Caco-2 (cell line): Measurements from ENCODE around the gene LMTK2. TPM values are rescaled to one million over a fixed set of nuclear protein-coding genes. Genes with fewer than 3 reads are reported as not detected.

Source experiments
- BruUV-seq: library from RNA; stranded (reverse); fragments of 400-500 nt; replicated peaks from 2 replicates; lab custom pipeline; 2021; lab: Mats Ljungman, UMichigan
- CTCF ChIA-PET: fragments of 300-600 bp; sonication (Branson Sonifier 250); formaldehyde crosslinking; loops from one replicate; lab custom pipeline; 2022; ENCODE audit warnings: antibody characterized with exemption; lab: Charles Lee
- POLR2A ChIA-PET: fragments of 300-600 bp; sonication (Branson Sonifier 250); formaldehyde crosslinking; loops from one replicate; lab custom pipeline; 2022; ENCODE audit warnings: antibody characterized with exemption; lab: Charles Lee
- DNase-seq, 2 experiments: peaks; one replicate each; pipeline versions ENCODE4 v3.0.0 to v3.0.0-alpha.2; 2020 to 2022
- H3K27me3 ChIP-seq: replicated peaks from 2 replicates; pipeline ENCODE4 v1.6.0; 2011; ENCODE audit warnings: low read length; ENCODE audit not compliant: control insufficient read depth, insufficient read depth
- H3K36me3 ChIP-seq: 2 replicates; pipeline ENCODE4 v1.5.1; 2011; ENCODE audit warnings: low read length; ENCODE audit not compliant: control insufficient read depth, insufficient read depth
- H3K4me1 ChIP-seq: fragments of 250-450 bp; sonication (Bioruptor Pico); 2 replicates; pipeline ENCODE4 v1.5.1; 2020; ENCODE audit warnings: mild to moderate bottlenecking
- H3K4me3 ChIP-seq: 2 replicates; pipeline ENCODE4 v1.5.1; 2011; ENCODE audit warnings: low read depth, mild to moderate bottlenecking, control low read depth, low read length
- H3K9me3 ChIP-seq: fragments of 250-450 bp; sonication (Bioruptor Pico); 2 replicates; pipeline ENCODE4 v1.5.1; 2020; ENCODE audit warnings: mild to moderate bottlenecking, moderate library complexity
- H3K27ac Mint-ChIP-seq: one replicate; pipeline ENCODE4 v1.8.0; 2022; ENCODE audit warnings: mixed read lengths; ENCODE audit not compliant: unreplicated experiment
- H3K27me3 Mint-ChIP-seq: one replicate; pipeline ENCODE4 v1.8.0; 2022; ENCODE audit warnings: mixed read lengths; ENCODE audit not compliant: insufficient read depth, unreplicated experiment
- H3K36me3 Mint-ChIP-seq: one replicate; pipeline ENCODE4 v1.8.0; 2022; ENCODE audit warnings: mild to moderate bottlenecking, mixed read lengths; ENCODE audit not compliant: insufficient read depth, unreplicated experiment
- H3K4me1 Mint-ChIP-seq: one replicate; pipeline ENCODE4 v1.8.0; 2022; ENCODE audit warnings: low read depth, mixed read lengths; ENCODE audit not compliant: unreplicated experiment
- H3K4me3 Mint-ChIP-seq: one replicate; pipeline ENCODE4 v1.8.0; 2022; ENCODE audit warnings: mild to moderate bottlenecking, moderate library complexity, mixed read lengths; ENCODE audit not compliant: unreplicated experiment
- H3K9me3 Mint-ChIP-seq: one replicate; pipeline ENCODE4 v1.8.0; 2022; ENCODE audit warnings: mixed read lengths; ENCODE audit not compliant: unreplicated experiment
- intact Hi-C: fragments of 100-400 bp; cut with micrococcal nuclease; formaldehyde crosslinking; loops from one replicate; pipeline ENCODE4 v1.10.0; 2022; ENCODE audit not compliant: unreplicated experiment
- total RNA-seq: library from RNA; stranded (reverse); gene quantifications from 2 replicates; pipeline ENCODE4 v1.2.3, GENCODE V29; 2022
- TF ChIP-seq, protein P1 (sequence below), 2 experiments: fragments of 200-600 bp in 1 of 2; IDR thresholded peaks; 1 replicate in 1 of 2; 2 replicates in 1 of 2; pipeline versions ENCODE4 v1.5.1 to v1.8.0; 2011 to 2022; ENCODE audit warnings: antibody characterized with exemption in 1 of 2, control low read depth in 1 of 2, inconsistent platforms in 1 of 2, low read depth in 1 of 2, low read length in 1 of 2, mild to moderate bottlenecking in 1 of 2, moderate library complexity in 1 of 2; ENCODE audit not compliant: insufficient read depth in 1 of 2, severe bottlenecking in 1 of 2, unreplicated experiment in 1 of 2

The LMTK2 gene
- total RNA-seq, 1 experiment from 2014 or later = 21.9 TPM

DNA sequence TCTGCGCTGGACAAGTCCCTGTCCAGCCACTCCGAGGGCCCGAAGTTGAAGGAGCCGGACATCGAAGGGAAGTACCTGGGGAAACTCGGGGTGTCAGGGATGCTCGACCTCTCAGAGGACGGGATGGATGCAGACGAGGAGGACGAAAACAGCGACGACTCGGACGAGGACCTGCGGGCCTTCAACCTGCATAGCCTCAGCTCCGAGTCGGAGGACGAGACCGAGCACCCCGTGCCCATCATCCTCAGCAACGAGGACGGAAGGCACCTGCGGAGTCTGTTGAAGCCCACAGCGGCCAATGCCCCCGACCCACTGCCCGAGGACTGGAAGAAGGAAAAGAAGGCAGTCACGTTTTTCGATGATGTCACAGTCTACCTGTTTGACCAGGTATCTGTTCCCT lies 87.5 kb downstream of the LMTK2 start:
- ChIA-PET POLR2A (no interaction called here), CTCF (no interaction called here)
- Histone ChIP-seq H3K4me3 (no peak overlapping the region), H3K36me3 (no peaks in the 10 kb centered on the region), H3K27me3 (no peaks in the 10 kb centered on the region), H3K4me1 (no peaks in the 10 kb centered on the region), H3K9me3 (no peaks in the 10 kb centered on the region)
- intact Hi-C loops = no loop called here
- no peak overlapping the region for H3K27ac Mint-ChIP-seq
- TF ChIP-seq, protein P1, sequence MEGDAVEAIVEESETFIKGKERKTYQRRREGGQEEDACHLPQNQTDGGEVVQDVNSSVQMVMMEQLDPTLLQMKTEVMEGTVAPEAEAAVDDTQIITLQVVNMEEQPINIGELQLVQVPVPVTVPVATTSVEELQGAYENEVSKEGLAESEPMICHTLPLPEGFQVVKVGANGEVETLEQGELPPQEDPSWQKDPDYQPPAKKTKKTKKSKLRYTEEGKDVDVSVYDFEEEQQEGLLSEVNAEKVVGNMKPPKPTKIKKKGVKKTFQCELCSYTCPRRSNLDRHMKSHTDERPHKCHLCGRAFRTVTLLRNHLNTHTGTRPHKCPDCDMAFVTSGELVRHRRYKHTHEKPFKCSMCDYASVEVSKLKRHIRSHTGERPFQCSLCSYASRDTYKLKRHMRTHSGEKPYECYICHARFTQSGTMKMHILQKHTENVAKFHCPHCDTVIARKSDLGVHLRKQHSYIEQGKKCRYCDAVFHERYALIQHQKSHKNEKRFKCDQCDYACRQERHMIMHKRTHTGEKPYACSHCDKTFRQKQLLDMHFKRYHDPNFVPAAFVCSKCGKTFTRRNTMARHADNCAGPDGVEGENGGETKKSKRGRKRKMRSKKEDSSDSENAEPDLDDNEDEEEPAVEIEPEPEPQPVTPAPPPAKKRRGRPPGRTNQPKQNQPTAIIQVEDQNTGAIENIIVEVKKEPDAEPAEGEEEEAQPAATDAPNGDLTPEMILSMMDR (IDR thresholded peaks at IDR 0.05; ENCODE audit: insufficient read depth in 1 of 2, low read depth in 1 of 2, low read length in 1 of 2, severe bottlenecking in 1 of 2, unreplicated experiment in 1 of 2) = no peak
- no TSS peak for BruUV-seq
- H3K4me1 Mint-ChIP-seq = peaks cover 6% of the 10 kb centered on the region
- H3K36me3 Mint-ChIP-seq = peaks cover 55% of the 10 kb centered on the region
- H3K9me3 Mint-ChIP-seq = no peaks in the 10 kb centered on the region
- DNase-seq = no peak
- no peaks in the 10 kb centered on the region for H3K27me3 Mint-ChIP-seq
- H3K4me3 Mint-ChIP-seq = no peak overlapping the region

DNA sequence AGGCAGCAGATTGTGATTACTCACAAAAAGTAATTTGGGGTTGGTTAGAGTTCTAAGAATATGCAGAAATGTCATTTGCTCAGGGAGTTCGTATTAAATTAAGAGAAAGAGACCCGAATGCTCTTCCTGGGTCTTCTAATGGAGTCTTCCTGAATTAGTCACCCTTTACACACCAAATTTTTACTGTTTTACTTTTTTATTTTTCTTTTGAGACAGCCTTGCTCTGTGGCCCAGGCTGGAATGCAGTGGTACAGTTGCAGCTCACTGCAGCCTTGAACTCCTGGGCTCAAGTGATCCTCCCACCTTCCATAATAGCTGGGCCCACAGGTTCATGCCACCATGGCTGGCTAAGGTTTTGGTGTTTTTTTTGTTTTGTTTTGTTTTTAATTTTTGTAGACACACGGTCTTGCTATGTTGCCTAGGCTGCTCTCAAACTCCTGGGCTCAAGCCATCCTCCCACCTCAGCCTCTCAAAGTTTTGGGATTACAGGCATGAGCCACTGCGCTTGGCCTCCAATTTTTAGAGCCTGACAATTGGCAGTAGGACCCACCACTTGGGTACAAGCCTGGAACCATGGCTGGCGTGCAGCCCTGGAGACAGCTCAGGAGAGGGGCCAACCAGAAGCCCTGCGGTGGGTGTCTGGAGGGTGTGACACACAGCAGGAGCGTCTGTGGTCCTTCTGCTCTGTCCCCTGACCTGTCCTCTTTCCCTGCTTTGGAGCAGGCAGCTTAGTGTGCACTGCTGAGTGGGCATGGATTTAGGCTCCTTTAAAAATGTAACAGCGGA lies 88.2 kb downstream of the LMTK2 start:
- Histone ChIP-seq H3K9me3 (no peaks in the 10 kb centered on the region), H3K27me3 (no peaks in the 10 kb centered on the region), H3K36me3 (no peaks in the 10 kb centered on the region), H3K4me1 (no peaks in the 10 kb centered on the region), H3K4me3 (no peak overlapping the region)
- H3K9me3 Mint-ChIP-seq = no peaks in the 10 kb centered on the region
- H3K4me3 Mint-ChIP-seq = no peak overlapping the region
- DNase-seq = no peak
- POLR2A ChIA-PET = no interaction called here
- peaks cover 6% of the 10 kb centered on the region for H3K4me1 Mint-ChIP-seq
- intact Hi-C loops = no loop called here
- no peaks in the 10 kb centered on the region for H3K27me3 Mint-ChIP-seq
- TF ChIP-seq, protein P1 (IDR thresholded peaks at IDR 0.05; ENCODE audit: insufficient read depth in 1 of 2, low read depth in 1 of 2, low read length in 1 of 2, severe bottlenecking in 1 of 2, unreplicated experiment in 1 of 2) = no peak
- H3K27ac Mint-ChIP-seq = no peak overlapping the region
- CTCF ChIA-PET = no interaction called here
- peaks cover 50% of the 10 kb centered on the region for H3K36me3 Mint-ChIP-seq
- no TSS peak for BruUV-seq

DNA sequence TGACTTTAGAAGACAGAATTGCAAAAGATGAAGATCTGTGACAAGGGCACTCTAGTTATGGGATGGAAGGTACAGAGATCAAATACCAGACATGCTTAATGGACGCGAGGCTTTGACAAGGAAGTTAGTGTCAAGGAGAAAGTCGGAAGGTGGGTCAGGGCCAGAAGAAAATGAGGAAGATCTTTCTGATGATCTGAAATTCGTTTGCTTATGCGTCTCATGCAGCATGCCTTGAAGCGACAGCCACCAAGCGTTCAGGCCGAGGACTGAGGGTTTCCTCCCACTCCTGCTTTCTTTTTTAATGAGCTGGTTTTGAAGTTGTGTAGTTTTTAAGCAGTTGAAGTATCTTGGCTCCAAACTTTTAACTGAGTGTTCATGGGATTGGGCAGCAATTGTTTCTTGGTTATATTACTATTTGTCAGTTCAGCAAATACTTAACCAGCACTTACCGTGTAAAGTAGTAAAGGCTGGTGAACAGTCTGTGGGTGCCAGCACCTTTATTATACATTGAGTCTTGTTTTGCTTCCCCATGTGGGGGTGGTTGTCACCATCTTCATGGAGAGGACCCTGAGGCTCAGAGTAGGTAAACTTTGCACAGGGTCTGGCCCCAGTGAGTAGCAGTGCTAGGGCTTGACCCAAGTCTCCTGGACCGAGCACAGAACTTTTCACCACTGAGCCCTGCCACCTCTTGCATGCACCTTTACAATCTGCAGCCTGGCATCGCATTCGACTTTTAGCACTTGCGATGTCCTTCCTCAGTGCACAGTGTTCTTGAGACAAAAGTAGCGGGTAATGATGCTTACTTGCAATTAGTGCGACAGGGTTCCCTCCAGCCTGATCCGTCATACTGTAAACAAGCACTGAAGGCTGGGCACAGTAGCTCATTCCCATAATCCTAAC lies 90.3 kb downstream of the LMTK2 start:
- Mint-ChIP-seq H3K27ac (no peak overlapping the region), H3K4me3 (no peak overlapping the region), H3K9me3 (no peaks in the 10 kb centered on the region), H3K4me1 (peaks cover 6% of the 10 kb centered on the region), H3K36me3 (peaks cover 38% of the 10 kb centered on the region), H3K27me3 (no peaks in the 10 kb centered on the region)
- intact Hi-C loops = no loop called here
- Histone ChIP-seq H3K9me3 (no peaks in the 10 kb centered on the region), H3K4me3 (no peak overlapping the region), H3K27me3 (no peaks in the 10 kb centered on the region), H3K36me3 (no peaks in the 10 kb centered on the region), H3K4me1 (no peaks in the 10 kb centered on the region)
- ChIA-PET POLR2A (no interaction called here), CTCF (no interaction called here)
- TF ChIP-seq, protein P1 (IDR thresholded peaks at IDR 0.05; ENCODE audit: insufficient read depth in 1 of 2, low read depth in 1 of 2, low read length in 1 of 2, severe bottlenecking in 1 of 2, unreplicated experiment in 1 of 2) = no peak
- DNase-seq = no peak
- no TSS peak for BruUV-seq
